ENCODE results near the gene SF3B3. TPM values are rescaled to one million over a fixed set of nuclear protein-coding genes. Genes with fewer than 3 reads are reported as not detected.

Gene SF3B3
- total RNA-seq, 2 donors from 2014 or later = 94.6 to 123 TPM

GRCh38 chr16:70594569-70594968, 71.0 kb downstream of the SF3B3 start:
- no peaks in the 10 kb centered on the region for H3K9me3 ChIP-seq

GRCh38 chr16:70597135-70597835, 73.7 kb downstream of the SF3B3 start:
- no peaks in the 10 kb centered on the region for H3K36me3 ChIP-seq
- DNase-seq (ENCODE audit: low spot score) = no peak
- no peak for TF ChIP-seq CTCF (IDR thresholded peaks at IDR 0.05)
- ATAC-seq (ENCODE audit: insufficient number of reproducible peaks, low FRiP score, low read depth) = no peak
- no peaks in the 10 kb centered on the region for H3K27me3 ChIP-seq (replicated peaks; ENCODE audit: insufficient read depth)
- peaks cover 7 to 27% of the 10 kb centered on the region in 2 donors for H3K4me1 ChIP-seq (ENCODE audit: control insufficient read depth in 1 of 2, low read depth in 2 of 2)
- no peak overlapping the region for H3K27ac ChIP-seq
- no peaks in the 10 kb centered on the region for H3K9me3 ChIP-seq
- H3K4me3 ChIP-seq = no peak overlapping the region

More at GRCh38 chr16:70594569-70594968, 71.0 kb downstream of the SF3B3 start:
- no peaks in the 10 kb centered on the region for H3K27me3 ChIP-seq (replicated peaks; ENCODE audit: insufficient read depth)
- no peak for TF ChIP-seq CTCF (IDR thresholded peaks at IDR 0.05)
- DNase-seq (ENCODE audit: low spot score) = no peak
- peak overlapping the region; percentile 20 to 52 for H3K27ac ChIP-seq
- ATAC-seq (ENCODE audit: insufficient number of reproducible peaks, low FRiP score, low read depth) = peak; percentile 23
- H3K36me3 ChIP-seq = no peaks in the 10 kb centered on the region
- no peak overlapping the region for H3K4me3 ChIP-seq
- peaks cover 33 to 49% of the 10 kb centered on the region in 2 donors for H3K4me1 ChIP-seq (ENCODE audit: control insufficient read depth in 1 of 2, low read depth in 2 of 2)

GRCh38 chr16:70598937-70599503, 75.4 kb downstream of the SF3B3 start:
- DNase-seq (ENCODE audit: low spot score) (no peak), ATAC-seq (ENCODE audit: insufficient number of reproducible peaks, low FRiP score, low read depth) (no peak)
- Histone ChIP-seq H3K27ac (no peak overlapping the region), H3K36me3 (no peaks in the 10 kb centered on the region), H3K27me3 (replicated peaks; ENCODE audit: insufficient read depth) (no peaks in the 10 kb centered on the region), H3K4me1 (ENCODE audit: control insufficient read depth in 1 of 2, low read depth in 2 of 2) (peaks cover 0 to 17% of the 10 kb centered on the region in 2 donors), H3K9me3 (no peaks in the 10 kb centered on the region), H3K4me3 (no peak overlapping the region)
- no peak for TF ChIP-seq CTCF (IDR thresholded peaks at IDR 0.05)

GRCh38 chr16:70600730-70601129, 77.1 kb downstream of the SF3B3 start:
- DNase-seq (ENCODE audit: low spot score) (no peak), ATAC-seq (ENCODE audit: insufficient number of reproducible peaks, low FRiP score, low read depth) (no peak)
- Histone ChIP-seq H3K9me3 (no peaks in the 10 kb centered on the region), H3K36me3 (no peaks in the 10 kb centered on the region), H3K4me1 (ENCODE audit: control insufficient read depth in 1 of 2, low read depth in 2 of 2) (peaks cover 0 to 7% of the 10 kb centered on the region in 2 donors), H3K4me3 (no peak overlapping the region), H3K27me3 (replicated peaks; ENCODE audit: insufficient read depth) (no peaks in the 10 kb centered on the region), H3K27ac (no peak overlapping the region)
- no peak for TF ChIP-seq CTCF (IDR thresholded peaks at IDR 0.05)

- H3K27me3 ChIP-seq (replicated peaks; ENCODE audit: insufficient read depth) = no peaks in the 10 kb centered on the region
- no peak for TF ChIP-seq CTCF (IDR thresholded peaks at IDR 0.05)
- H3K4me1 ChIP-seq (ENCODE audit: control insufficient read depth in 1 of 2, low read depth in 2 of 2) = peaks cover 0 to 7% of the 10 kb centered on the region in 2 donors
- no peak overlapping the region for H3K4me3 ChIP-seq
- DNase-seq (ENCODE audit: low spot score) = no peak
- H3K36me3 ChIP-seq = no peaks in the 10 kb centered on the region
- ATAC-seq (ENCODE audit: insufficient number of reproducible peaks, low FRiP score, low read depth) = no peak
- H3K9me3 ChIP-seq = no peaks in the 10 kb centered on the region
- H3K27ac ChIP-seq = no peak overlapping the region
Measured at GRCh38 chr16:70601576-70602575, 78.3 kb downstream of the SF3B3 start.

Data from thoracic aorta (tissue), 2 donors.